ENCODE data around the gene PPP2R5C.

PPP2R5C gene

GRCh38 chr14:101827286-101827685 lies 65.8 kb downstream of the PPP2R5C start:
- DNase-seq, result no peak
- in situ Hi-C loops (cut with MboI; ENCODE audit: low pct_unique_long_range_greater_than_20kb, low sequenced_read_pairs), result no loop called here

GRCh38 chr14:101828046-101828445 lies 66.5 kb downstream of the PPP2R5C start:
- in situ Hi-C loops (cut with MboI; ENCODE audit: low pct_unique_long_range_greater_than_20kb, low sequenced_read_pairs), result no loop called here
- DNase-seq, result no peak

- DNase-seq, result no peak
- in situ Hi-C loops (cut with MboI; ENCODE audit: low pct_unique_long_range_greater_than_20kb, low sequenced_read_pairs), result no loop called here
These were observed 68.8 kb downstream of the PPP2R5C start for GRCh38 chr14:101830271-101830670.

- in situ Hi-C loops (cut with MboI; ENCODE audit: low pct_unique_long_range_greater_than_20kb, low sequenced_read_pairs), result no loop called here
- DNase-seq, result no peak
These were observed 71.5 kb downstream of the PPP2R5C start for GRCh38 chr14:101833045-101833444.

GRCh38 chr14:101834397-101834796 lies 72.9 kb downstream of the PPP2R5C start:
- in situ Hi-C loops (cut with MboI; ENCODE audit: low pct_unique_long_range_greater_than_20kb, low sequenced_read_pairs), result no loop called here
- DNase-seq, result no peak

- DNase-seq, result no peak
- in situ Hi-C loops (cut with MboI; ENCODE audit: low pct_unique_long_range_greater_than_20kb, low sequenced_read_pairs), result no loop called here
These were observed 73.5 kb downstream of the PPP2R5C start for GRCh38 chr14:101834800-101835547.

GRCh38 chr14:101835566-101835965 lies 74.1 kb downstream of the PPP2R5C start:
- DNase-seq, result no peak
- in situ Hi-C loops (cut with MboI; ENCODE audit: low pct_unique_long_range_greater_than_20kb, low sequenced_read_pairs), result no loop called here

GRCh38 chr14:101836135-101836534 lies 74.6 kb downstream of the PPP2R5C start:
- DNase-seq, result no peak
- in situ Hi-C loops (cut with MboI; ENCODE audit: low pct_unique_long_range_greater_than_20kb, low sequenced_read_pairs), result no loop called here

GRCh38 chr14:101838476-101838875 lies 77.0 kb downstream of the PPP2R5C start:
- no peak for DNase-seq

GRCh38 chr14:101839236-101839635 lies 77.7 kb downstream of the PPP2R5C start:
- in situ Hi-C loops (cut with MboI; ENCODE audit: low pct_unique_long_range_greater_than_20kb, low sequenced_read_pairs), result no loop called here
- peak; percentile 37 for DNase-seq

More at GRCh38 chr14:101838476-101838875, 77.0 kb downstream of the PPP2R5C start:
- in situ Hi-C loops (cut with MboI; ENCODE audit: low pct_unique_long_range_greater_than_20kb, low sequenced_read_pairs), result no loop called here

GRCh38 chr14:101839661-101840060 lies 78.2 kb downstream of the PPP2R5C start:
- in situ Hi-C loops (cut with MboI; ENCODE audit: low pct_unique_long_range_greater_than_20kb, low sequenced_read_pairs), result no loop called here
- no peak for DNase-seq

- no peak for DNase-seq
- in situ Hi-C loops (cut with MboI; ENCODE audit: low pct_unique_long_range_greater_than_20kb, low sequenced_read_pairs), result no loop called here
These were observed 79.3 kb downstream of the PPP2R5C start for GRCh38 chr14:101840649-101841369.

GRCh38 chr14:101843038-101843437 lies 81.5 kb downstream of the PPP2R5C start:
- DNase-seq, result no peak
- in situ Hi-C loops (cut with MboI; ENCODE audit: low pct_unique_long_range_greater_than_20kb, low sequenced_read_pairs), result no loop called here

- in situ Hi-C loops (cut with MboI; ENCODE audit: low pct_unique_long_range_greater_than_20kb, low sequenced_read_pairs), result no loop called here
- peak; percentile 60 for DNase-seq
These were observed 82.2 kb downstream of the PPP2R5C start for GRCh38 chr14:101843665-101844064.

- in situ Hi-C loops (cut with MboI; ENCODE audit: low pct_unique_long_range_greater_than_20kb, low sequenced_read_pairs), result no loop called here
- DNase-seq, result no peak
These were observed 82.7 kb downstream of the PPP2R5C start for GRCh38 chr14:101844219-101844618.

GRCh38 chr14:101844751-101845150 lies 83.2 kb downstream of the PPP2R5C start:
- in situ Hi-C loops (cut with MboI; ENCODE audit: low pct_unique_long_range_greater_than_20kb, low sequenced_read_pairs), result no loop called here
- no peak for DNase-seq

GRCh38 chr14:101845496-101845895 lies 84.0 kb downstream of the PPP2R5C start:
- no peak for DNase-seq
- in situ Hi-C loops (cut with MboI; ENCODE audit: low pct_unique_long_range_greater_than_20kb, low sequenced_read_pairs), result no loop called here

GRCh38 chr14:101845896-101846295 lies 84.4 kb downstream of the PPP2R5C start:
- in situ Hi-C loops (cut with MboI; ENCODE audit: low pct_unique_long_range_greater_than_20kb, low sequenced_read_pairs), result no loop called here
- no peak for DNase-seq

- in situ Hi-C loops (cut with MboI; ENCODE audit: low pct_unique_long_range_greater_than_20kb, low sequenced_read_pairs), result no loop called here
- DNase-seq, result no peak
These were observed 87.6 kb downstream of the PPP2R5C start for GRCh38 chr14:101849125-101849524.

GRCh38 chr14:101849640-101850039 lies 88.1 kb downstream of the PPP2R5C start:
- no peak for DNase-seq
- in situ Hi-C loops (cut with MboI; ENCODE audit: low pct_unique_long_range_greater_than_20kb, low sequenced_read_pairs), result no loop called here

- DNase-seq, result no peak
- in situ Hi-C loops (cut with MboI; ENCODE audit: low pct_unique_long_range_greater_than_20kb, low sequenced_read_pairs), result no loop called here
These were observed 89.7 kb downstream of the PPP2R5C start for GRCh38 chr14:101851183-101851582.

All from KBM-7 (cell line).